Stimulated activated effector memory CD8-positive, alpha-beta T cell treated with anti-CD3 and anti-CD28 coated beads, Interleukin-12 subunit alpha, Interleukin-12 subunit beta, amount 100 ng/mL, for 72 hours (primary cell): ENCODE data around the gene PITX1.

Source experiments
- ATAC-seq: fragments of 150-1000 bp; cut with Tn5 transposase; 2 replicates; pipeline ENCODE4 v1.10.0; 2021
- DNase-seq, 2 donors: peaks; one replicate each; pipeline ENCODE4 v3.0.0; 2021 to 2022; ENCODE audit warnings: low spot score in 2 of 2
- H3K27ac Mint-ChIP-seq: one replicate; pipeline ENCODE4 v1.8.0; 2022; ENCODE audit warnings: mild to moderate bottlenecking, mixed read lengths
- H3K36me3 Mint-ChIP-seq: one replicate; pipeline ENCODE4 v1.8.0; 2022; ENCODE audit warnings: mild to moderate bottlenecking, mixed read lengths
- H3K4me1 Mint-ChIP-seq: one replicate; pipeline ENCODE4 v1.8.0; 2022; ENCODE audit warnings: mixed read lengths
- H3K4me3 Mint-ChIP-seq: one replicate; pipeline ENCODE4 v1.8.0; 2022; ENCODE audit warnings: mild to moderate bottlenecking, mixed read lengths
- H3K9me3 Mint-ChIP-seq: one replicate; pipeline ENCODE4 v1.8.0; 2022; ENCODE audit warnings: mixed read lengths

Gene PITX1

GRCh38 chr5:135065306-135066265 lies 31.6 kb upstream of the PITX1 start:
- ATAC-seq = no peak

GRCh38 chr5:135064235-135064570 lies 30.2 kb upstream of the PITX1 start:
- Mint-ChIP-seq H3K27ac (no peak overlapping the region), H3K36me3 (no peaks in the 10 kb centered on the region), H3K4me3 (no peak overlapping the region), H3K9me3 (no peaks in the 10 kb centered on the region), H3K4me1 (no peaks in the 10 kb centered on the region)
- no peak for DNase-seq
- no peak for ATAC-seq

More at GRCh38 chr5:135065306-135066265, 31.6 kb upstream of the PITX1 start:
- Mint-ChIP-seq H3K4me1 (no peaks in the 10 kb centered on the region), H3K4me3 (no peak overlapping the region), H3K27ac (no peak overlapping the region), H3K36me3 (no peaks in the 10 kb centered on the region), H3K9me3 (no peaks in the 10 kb centered on the region)
- no peak for DNase-seq

GRCh38 chr5:135063511-135064234 lies 29.6 kb upstream of the PITX1 start:
- H3K9me3 Mint-ChIP-seq = no peaks in the 10 kb centered on the region
- no peak overlapping the region for H3K27ac Mint-ChIP-seq
- no peaks in the 10 kb centered on the region for H3K4me1 Mint-ChIP-seq
- H3K36me3 Mint-ChIP-seq = no peaks in the 10 kb centered on the region
- ATAC-seq (peak; percentile 2), DNase-seq (no peak)
- no peak overlapping the region for H3K4me3 Mint-ChIP-seq

- Mint-ChIP-seq H3K36me3 (no peaks in the 10 kb centered on the region), H3K9me3 (no peaks in the 10 kb centered on the region), H3K4me3 (no peak overlapping the region), H3K27ac (no peak overlapping the region), H3K4me1 (no peaks in the 10 kb centered on the region)
- ATAC-seq (no peak), DNase-seq (no peak)
Observed at GRCh38 chr5:135063056-135063445, 29.0 kb upstream of the PITX1 start.

- Mint-ChIP-seq H3K27ac (no peak overlapping the region), H3K9me3 (no peaks in the 10 kb centered on the region), H3K4me1 (no peaks in the 10 kb centered on the region), H3K36me3 (no peaks in the 10 kb centered on the region), H3K4me3 (no peak overlapping the region)
- ATAC-seq (no peak), DNase-seq (no peak)
Observed at GRCh38 chr5:135062216-135063055, 28.4 kb upstream of the PITX1 start.

- Mint-ChIP-seq H3K36me3 (no peaks in the 10 kb centered on the region), H3K9me3 (no peaks in the 10 kb centered on the region), H3K4me1 (no peaks in the 10 kb centered on the region), H3K27ac (no peak overlapping the region), H3K4me3 (no peak overlapping the region)
- DNase-seq = no peak
- no peak for ATAC-seq
Observed at GRCh38 chr5:135061001-135061400, 27.0 kb upstream of the PITX1 start.

GRCh38 chr5:135060021-135060420 lies 26.0 kb upstream of the PITX1 start:
- H3K9me3 Mint-ChIP-seq = no peaks in the 10 kb centered on the region
- no peak overlapping the region for H3K27ac Mint-ChIP-seq
- H3K4me3 Mint-ChIP-seq = no peak overlapping the region

GRCh38 chr5:135059000-135059923 lies 25.2 kb upstream of the PITX1 start:
- H3K9me3 Mint-ChIP-seq = no peaks in the 10 kb centered on the region
- no peak for DNase-seq

More at GRCh38 chr5:135060021-135060420, 26.0 kb upstream of the PITX1 start:
- DNase-seq = no peak
- Mint-ChIP-seq H3K36me3 (no peaks in the 10 kb centered on the region), H3K4me1 (no peaks in the 10 kb centered on the region)
- no peak for ATAC-seq

GRCh38 chr5:135058331-135058732 lies 24.3 kb upstream of the PITX1 start:
- Mint-ChIP-seq H3K4me1 (no peaks in the 10 kb centered on the region), H3K9me3 (no peaks in the 10 kb centered on the region), H3K4me3 (no peak overlapping the region), H3K27ac (no peak overlapping the region), H3K36me3 (no peaks in the 10 kb centered on the region)
- ATAC-seq (no peak), DNase-seq (no peak)

More at GRCh38 chr5:135059000-135059923, 25.2 kb upstream of the PITX1 start:
- Mint-ChIP-seq H3K27ac (no peak overlapping the region), H3K4me3 (no peak overlapping the region), H3K4me1 (no peaks in the 10 kb centered on the region), H3K36me3 (no peaks in the 10 kb centered on the region)
- ATAC-seq = no peak

- no peak overlapping the region for H3K27ac Mint-ChIP-seq
- no peaks in the 10 kb centered on the region for H3K36me3 Mint-ChIP-seq
- no peaks in the 10 kb centered on the region for H3K4me1 Mint-ChIP-seq
- no peak for ATAC-seq
- H3K4me3 Mint-ChIP-seq = no peak overlapping the region
- DNase-seq = no peak
- H3K9me3 Mint-ChIP-seq = no peaks in the 10 kb centered on the region
Observed at GRCh38 chr5:135057233-135057632, 23.2 kb upstream of the PITX1 start.

GRCh38 chr5:135056316-135057030 lies 22.4 kb upstream of the PITX1 start:
- DNase-seq = no peak
- H3K27ac Mint-ChIP-seq = no peak overlapping the region
- no peak for ATAC-seq
- no peaks in the 10 kb centered on the region for H3K4me1 Mint-ChIP-seq
- H3K9me3 Mint-ChIP-seq = no peaks in the 10 kb centered on the region
- H3K4me3 Mint-ChIP-seq = no peak overlapping the region
- H3K36me3 Mint-ChIP-seq = no peaks in the 10 kb centered on the region

GRCh38 chr5:135055396-135055795 lies 21.4 kb upstream of the PITX1 start:
- H3K4me3 Mint-ChIP-seq = no peak overlapping the region
- no peaks in the 10 kb centered on the region for H3K4me1 Mint-ChIP-seq
- ATAC-seq (no peak), DNase-seq (no peak)
- no peaks in the 10 kb centered on the region for H3K9me3 Mint-ChIP-seq
- no peaks in the 10 kb centered on the region for H3K36me3 Mint-ChIP-seq
- no peak overlapping the region for H3K27ac Mint-ChIP-seq

- H3K27ac Mint-ChIP-seq = no peak overlapping the region
- H3K4me3 Mint-ChIP-seq = no peak overlapping the region
- H3K4me1 Mint-ChIP-seq = no peaks in the 10 kb centered on the region
- DNase-seq (no peak), ATAC-seq (no peak)
- H3K36me3 Mint-ChIP-seq = no peaks in the 10 kb centered on the region
- no peaks in the 10 kb centered on the region for H3K9me3 Mint-ChIP-seq
Observed at GRCh38 chr5:135054546-135054945, 20.5 kb upstream of the PITX1 start.

GRCh38 chr5:135053989-135054388 lies 20.0 kb upstream of the PITX1 start:
- no peak overlapping the region for H3K27ac Mint-ChIP-seq
- H3K36me3 Mint-ChIP-seq = no peaks in the 10 kb centered on the region
- H3K4me3 Mint-ChIP-seq = no peak overlapping the region
- H3K4me1 Mint-ChIP-seq = no peaks in the 10 kb centered on the region
- no peak for DNase-seq
- H3K9me3 Mint-ChIP-seq = no peaks in the 10 kb centered on the region
- no peak for ATAC-seq
